Ectodermal cell (in vitro differentiated cells): ENCODE data around the gene CHST3.

ENCODE experiments used
- H3K27ac ChIP-seq: 2 replicates; pipeline ENCODE4 v1.7.0; 2013; ENCODE audit warnings: mild to moderate bottlenecking, low read depth, low read length; ENCODE audit not compliant: insufficient read depth, poor library complexity, severe bottlenecking
- H3K27me3 ChIP-seq: 2 replicates; pipeline ENCODE4 v1.7.0; 2013; ENCODE audit warnings: mild to moderate bottlenecking, low read length; ENCODE audit not compliant: insufficient read depth, control insufficient read depth, poor library complexity, severe bottlenecking
- H3K36me3 ChIP-seq: one replicate; pipeline ENCODE4 v1.7.0; 2013; ENCODE audit warnings: low read length; ENCODE audit not compliant: control insufficient read depth, insufficient read depth
- H3K4me1 ChIP-seq: one replicate; pipeline ENCODE4 v1.7.0; 2013; ENCODE audit warnings: low read length; ENCODE audit not compliant: control insufficient read depth, insufficient read depth
- H3K4me3 ChIP-seq: 2 replicates; pipeline ENCODE4 v1.7.0; 2013; ENCODE audit warnings: low read depth, low read length, control low read depth; ENCODE audit not compliant: insufficient read depth
- H3K9me3 ChIP-seq: 2 replicates; pipeline ENCODE4 v1.7.0; 2013; ENCODE audit warnings: mild to moderate bottlenecking, low read length, moderate library complexity; ENCODE audit not compliant: control insufficient read depth
- WGBS, 2 experiments: methylation state at CpG; one replicate each; pipeline ENCODE4 v1.1.7; 2013; ENCODE audit warnings: missing lambda C conversion rate in 2 of 2; 5-methylcytosine and 5-hydroxymethylcytosine counted together

CHST3 gene

DNA sequence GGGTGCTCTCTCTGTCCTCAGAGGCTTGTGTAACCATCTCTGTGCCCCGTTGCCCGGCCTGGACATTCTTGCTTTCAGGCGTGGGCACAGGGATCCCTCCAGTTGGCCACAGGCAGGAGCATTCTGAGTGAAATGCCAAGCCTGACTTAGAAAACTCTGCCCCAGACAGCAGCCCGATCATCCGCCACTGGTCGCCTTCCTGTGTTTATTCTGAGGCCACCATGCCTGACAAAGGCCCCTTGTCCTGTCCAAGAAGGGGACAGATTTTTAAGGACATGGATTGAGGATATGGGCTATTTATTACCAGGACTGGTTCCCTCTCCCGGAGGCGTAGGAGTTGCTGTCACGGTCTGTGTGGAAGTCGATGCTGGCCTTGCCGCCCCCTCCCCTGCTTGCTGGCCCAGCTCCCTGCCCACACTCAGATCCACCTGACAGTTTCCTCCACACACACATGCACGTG lies 69.9 kb downstream of the CHST3 start:
- H3K27me3 ChIP-seq = no peaks in the 10 kb centered on the region
- H3K36me3 ChIP-seq = no peaks in the 10 kb centered on the region
- H3K27ac ChIP-seq = no peak overlapping the region
- WGBS, 2 experiments = 88 to 92% methylated on average over 12 of the region's 12 CpGs
- H3K4me1 ChIP-seq = peaks cover 17% of the 10 kb centered on the region
- H3K9me3 ChIP-seq = no peaks in the 10 kb centered on the region
- H3K4me3 ChIP-seq = no peak overlapping the region

DNA sequence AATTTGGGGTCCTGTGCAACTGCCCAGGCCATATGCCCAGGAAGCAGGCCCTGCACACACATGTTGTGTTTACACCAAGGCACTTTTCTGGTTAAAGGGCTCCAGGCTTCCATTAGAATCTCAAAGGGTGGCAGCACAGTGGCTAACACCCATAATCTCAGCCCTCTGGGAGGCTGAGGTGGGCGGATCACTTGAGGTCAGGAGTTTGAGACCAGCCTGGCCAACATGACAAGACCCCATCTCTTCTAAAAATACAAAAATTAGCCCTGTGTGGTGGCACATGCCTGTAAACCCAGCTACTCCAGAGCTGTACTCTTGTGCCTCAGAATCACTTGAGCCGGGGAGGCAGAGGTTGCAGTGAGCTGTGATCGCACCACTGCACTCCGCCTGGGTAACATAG lies 70.6 kb downstream of the CHST3 start:
- no peak overlapping the region for H3K4me3 ChIP-seq
- no peaks in the 10 kb centered on the region for H3K27me3 ChIP-seq
- 92 to 94% methylated on average over 4 of the region's 4 CpGs for WGBS, 2 experiments
- peaks cover 23% of the 10 kb centered on the region for H3K4me1 ChIP-seq
- H3K9me3 ChIP-seq = no peaks in the 10 kb centered on the region
- no peak overlapping the region for H3K27ac ChIP-seq
- H3K36me3 ChIP-seq = no peaks in the 10 kb centered on the region

DNA sequence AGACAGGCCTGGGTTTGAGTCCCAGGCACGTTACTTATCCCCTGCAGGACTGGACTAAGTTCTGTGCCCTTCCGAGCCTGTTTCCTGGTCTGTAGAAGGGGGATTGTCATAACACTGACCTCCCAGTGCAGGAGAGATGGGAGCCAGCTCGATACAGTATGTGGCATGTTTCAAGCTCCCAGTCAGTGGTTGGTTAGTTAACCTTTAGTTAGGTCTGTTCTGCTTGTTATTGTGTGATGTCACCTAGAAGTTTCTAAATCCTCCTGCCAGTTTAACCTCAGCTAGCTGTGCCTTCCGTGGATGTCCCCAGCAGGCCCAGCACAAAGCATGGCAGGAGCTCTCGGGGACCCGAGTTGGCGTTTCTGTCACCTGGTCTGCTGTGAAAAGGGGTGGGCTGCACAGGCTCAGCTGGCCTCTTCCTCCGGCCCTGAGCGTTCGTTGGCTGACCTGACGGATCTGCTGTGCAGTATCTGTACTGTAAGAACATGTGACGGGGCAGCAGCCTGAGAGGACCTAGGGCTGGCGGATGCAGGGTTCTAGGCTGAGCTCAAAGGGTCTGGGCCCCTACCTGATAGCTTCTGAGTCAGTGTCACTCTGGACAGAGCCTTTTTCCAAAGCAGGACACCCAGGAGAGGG lies 71.2 kb downstream of the CHST3 start:
- no peak overlapping the region for H3K27ac ChIP-seq
- no peaks in the 10 kb centered on the region for H3K27me3 ChIP-seq
- WGBS, 2 experiments = 89 to 93% methylated on average over 13 of the region's 13 CpGs
- H3K4me3 ChIP-seq = no peak overlapping the region
- H3K4me1 ChIP-seq = peaks cover 23% of the 10 kb centered on the region
- no peaks in the 10 kb centered on the region for H3K36me3 ChIP-seq
- no peaks in the 10 kb centered on the region for H3K9me3 ChIP-seq

DNA sequence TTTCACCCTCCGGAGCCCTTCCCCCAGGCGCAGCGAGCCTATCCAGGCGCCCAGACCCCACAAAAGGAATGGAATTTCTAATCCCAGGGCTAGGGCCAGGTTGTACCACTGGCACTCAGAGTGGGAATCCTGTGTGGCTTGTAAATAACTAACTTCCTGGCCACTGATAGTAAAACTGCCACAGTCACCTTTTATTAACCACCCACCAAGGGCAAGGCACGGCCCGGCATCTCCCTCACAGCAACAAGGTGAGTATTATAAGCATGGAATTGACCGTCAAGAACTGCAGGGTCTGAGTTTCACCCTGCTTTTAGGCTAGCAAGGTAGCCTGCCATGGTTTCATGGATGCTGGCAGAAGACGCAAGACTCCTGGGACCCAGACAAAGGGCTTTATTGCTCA lies 73.1 kb downstream of the CHST3 start:
- Histone ChIP-seq H3K27ac (no peak overlapping the region), H3K4me3 (no peak overlapping the region), H3K9me3 (no peaks in the 10 kb centered on the region), H3K27me3 (no peaks in the 10 kb centered on the region), H3K36me3 (no peaks in the 10 kb centered on the region), H3K4me1 (peaks cover 18% of the 10 kb centered on the region)
- 91 to 92% methylated on average over 8 of the region's 8 CpGs for WGBS, 2 experiments

DNA sequence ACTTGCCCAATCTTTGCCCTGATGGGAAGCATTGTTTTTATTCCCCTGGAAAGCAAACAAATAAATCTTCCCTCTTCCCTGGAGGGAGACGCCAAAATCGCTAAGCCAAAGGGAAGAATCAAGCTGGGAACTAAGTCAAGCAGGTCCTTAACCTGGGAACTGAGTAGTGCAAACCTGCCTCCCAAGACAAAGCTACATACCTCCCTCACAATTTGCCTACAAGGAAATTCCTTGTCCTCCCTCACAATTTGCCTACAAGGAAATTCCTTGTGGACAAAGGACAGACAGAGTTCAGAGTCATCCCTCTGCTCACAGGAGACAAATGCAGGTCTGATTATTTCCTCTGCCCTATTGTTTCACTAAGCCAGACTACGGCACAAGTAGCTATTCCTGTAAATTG lies 73.6 kb downstream of the CHST3 start:
- WGBS, 2 experiments = 49 to 60% methylated on average over 3 of the region's 3 CpGs
- H3K4me3 ChIP-seq = no peak overlapping the region
- peaks cover 18% of the 10 kb centered on the region for H3K4me1 ChIP-seq
- no peak overlapping the region for H3K27ac ChIP-seq
- no peaks in the 10 kb centered on the region for H3K27me3 ChIP-seq
- H3K9me3 ChIP-seq = no peaks in the 10 kb centered on the region
- H3K36me3 ChIP-seq = no peaks in the 10 kb centered on the region

DNA sequence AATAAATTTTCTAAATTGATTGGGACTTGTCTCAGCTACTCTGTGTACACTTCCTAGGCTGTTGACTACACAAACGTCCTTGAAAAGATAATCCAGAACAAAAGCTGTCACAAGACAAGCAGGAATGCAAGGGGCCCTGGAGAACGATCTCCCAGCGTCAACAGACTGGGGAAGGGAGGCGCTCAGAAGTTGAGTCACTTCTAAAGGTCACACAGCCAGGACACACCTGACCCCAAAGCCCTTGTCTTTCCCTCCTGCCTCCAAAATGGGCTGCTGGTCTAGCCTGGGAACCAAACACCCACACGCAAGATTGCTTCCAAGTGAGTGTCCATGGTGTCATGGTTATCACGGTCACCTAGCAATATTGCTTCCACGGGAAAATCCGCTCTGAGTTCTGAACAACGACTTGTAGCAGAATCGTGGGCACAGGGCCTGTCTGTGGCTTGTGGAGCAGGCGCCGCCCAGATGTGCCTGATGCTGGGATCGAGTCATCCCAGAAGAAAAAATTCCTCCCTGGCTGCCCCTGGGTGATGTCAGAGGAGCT lies 74.3 kb downstream of the CHST3 start:
- no peaks in the 10 kb centered on the region for H3K9me3 ChIP-seq
- no peaks in the 10 kb centered on the region for H3K27me3 ChIP-seq
- H3K27ac ChIP-seq = no peak overlapping the region
- 87 to 89% methylated on average over 13 of the region's 13 CpGs for WGBS, 2 experiments
- no peaks in the 10 kb centered on the region for H3K36me3 ChIP-seq
- no peak overlapping the region for H3K4me3 ChIP-seq
- H3K4me1 ChIP-seq = peaks cover 18% of the 10 kb centered on the region

DNA sequence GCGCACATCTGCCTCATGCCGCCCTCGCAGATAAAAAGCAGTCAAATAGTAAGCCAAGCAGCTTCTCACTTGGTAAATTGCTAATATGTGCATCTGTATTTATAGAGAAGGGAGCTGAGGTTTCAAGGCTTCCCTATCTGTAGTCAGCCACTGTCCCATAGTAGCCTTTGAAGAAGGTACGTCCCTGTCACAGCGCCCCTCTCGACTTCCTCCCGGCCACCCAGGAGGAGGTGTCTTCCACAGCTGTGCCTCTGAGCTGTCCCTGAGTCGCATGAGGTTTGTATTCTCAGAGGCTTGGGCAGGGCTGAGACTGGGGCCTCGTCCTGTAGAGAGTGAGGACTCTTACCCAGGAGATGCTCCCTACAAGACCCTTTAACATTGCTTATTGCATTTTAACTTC lies 75.2 kb downstream of the CHST3 start:
- WGBS, 2 experiments = 66 to 67% methylated on average over 9 of the region's 9 CpGs
- Histone ChIP-seq H3K36me3 (no peaks in the 10 kb centered on the region), H3K4me3 (no peak overlapping the region)

DNA sequence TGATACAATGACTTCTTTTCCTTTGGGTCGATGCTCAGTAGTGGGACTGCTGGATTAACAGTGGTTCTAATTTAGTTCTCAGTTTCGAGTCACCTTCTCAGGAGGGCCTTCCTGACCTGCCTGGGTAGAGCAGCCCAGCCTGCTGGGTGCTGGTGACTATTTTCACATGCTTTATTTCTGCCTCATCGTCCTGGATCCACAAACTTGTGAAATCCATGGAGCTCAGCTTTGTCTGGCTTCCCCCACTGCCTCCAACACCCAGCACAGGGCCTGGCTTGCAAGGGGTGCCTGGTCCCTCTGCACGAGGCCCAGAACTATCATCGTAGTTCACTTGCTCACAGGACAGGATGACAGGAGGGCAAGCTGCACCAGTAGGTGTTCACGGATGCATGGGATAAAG lies 77.3 kb downstream of the CHST3 start:
- 86 to 89% methylated on average over 6 of the region's 6 CpGs for WGBS, 2 experiments
- Histone ChIP-seq H3K27ac (no peak overlapping the region), H3K4me3 (no peak overlapping the region), H3K36me3 (no peaks in the 10 kb centered on the region), H3K4me1 (peaks cover 15% of the 10 kb centered on the region), H3K27me3 (no peaks in the 10 kb centered on the region), H3K9me3 (no peaks in the 10 kb centered on the region)

More for the DNA sequence above, 75.2 kb downstream of the CHST3 start:
- Histone ChIP-seq H3K27me3 (no peaks in the 10 kb centered on the region), H3K4me1 (peaks cover 18% of the 10 kb centered on the region), H3K27ac (no peak overlapping the region), H3K9me3 (no peaks in the 10 kb centered on the region)

DNA sequence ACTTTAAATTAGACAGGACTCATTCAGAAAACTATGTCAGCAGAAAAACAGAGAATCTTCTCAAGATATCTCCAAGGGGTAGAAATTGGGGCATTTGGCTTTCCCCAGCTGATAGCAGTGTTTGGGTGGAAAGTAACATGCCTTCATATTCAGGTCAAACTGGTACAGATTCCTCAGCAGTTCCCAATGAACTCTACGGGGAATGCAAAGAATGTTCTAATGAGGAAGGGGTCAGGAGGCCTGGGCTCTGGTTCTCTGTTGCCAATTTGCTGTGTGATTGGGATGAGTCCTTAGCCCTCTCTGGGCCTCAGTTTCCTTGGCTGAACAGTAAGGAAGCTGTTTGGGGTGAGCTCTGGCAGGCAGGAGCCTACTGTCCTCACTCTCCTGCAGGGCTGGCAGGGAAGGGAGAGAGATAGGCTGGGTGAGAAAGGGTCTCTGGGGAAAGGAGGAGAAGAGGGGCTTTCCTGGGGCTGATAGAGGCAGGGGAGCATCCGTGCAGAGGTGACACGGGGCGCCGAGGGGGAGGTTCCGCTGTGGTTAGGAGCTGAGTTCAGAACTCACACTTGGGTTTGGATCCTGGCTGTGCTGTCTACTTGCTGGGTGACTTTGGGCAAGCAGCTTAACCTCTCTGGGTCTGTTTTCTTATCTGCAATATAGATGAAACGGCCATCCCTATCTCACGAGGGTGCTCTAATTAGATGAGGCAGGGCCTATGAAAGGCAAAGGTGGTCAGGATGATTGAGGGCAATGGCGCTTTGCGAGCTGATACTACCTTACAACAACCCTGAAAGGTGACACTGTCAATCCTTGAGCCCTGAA lies 79.0 kb downstream of the CHST3 start:
- H3K27ac ChIP-seq = no peak overlapping the region
- WGBS, 2 experiments = 91 to 92% methylated on average over 10 of the region's 10 CpGs
- H3K4me3 ChIP-seq = no peak overlapping the region
- no peaks in the 10 kb centered on the region for H3K27me3 ChIP-seq
- H3K9me3 ChIP-seq = no peaks in the 10 kb centered on the region
- H3K4me1 ChIP-seq = peaks cover 11% of the 10 kb centered on the region
- no peaks in the 10 kb centered on the region for H3K36me3 ChIP-seq

DNA sequence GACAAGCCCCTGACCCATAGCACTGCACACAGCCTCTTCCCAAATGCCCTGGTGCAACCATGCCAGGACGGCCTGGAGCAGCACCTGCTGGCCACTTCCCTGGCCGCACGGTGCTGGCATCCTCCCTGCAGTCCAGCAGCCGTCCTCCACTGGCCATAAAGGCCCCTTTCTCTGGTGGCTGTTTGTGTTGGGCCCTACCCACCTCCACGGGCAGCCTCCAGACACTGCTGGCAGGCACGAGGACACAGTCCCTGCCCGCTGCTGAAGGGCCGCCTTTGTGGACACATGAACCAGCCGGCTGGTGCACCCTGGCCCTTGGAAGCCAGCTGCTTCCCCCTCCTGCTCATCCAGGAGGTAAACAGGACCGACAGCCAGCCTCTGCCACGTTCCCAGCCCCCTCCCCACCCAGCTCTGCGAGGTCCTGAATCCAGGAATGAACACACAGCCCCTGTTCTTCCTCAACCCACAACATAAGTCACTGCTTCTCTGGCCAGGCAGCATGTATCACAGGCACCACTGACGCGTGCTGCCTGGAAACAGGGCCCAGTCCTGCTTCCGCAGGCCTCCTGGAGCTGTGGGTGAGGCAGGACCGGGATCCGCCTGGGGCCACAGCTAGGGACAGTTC lies 80.3 kb downstream of the CHST3 start:
- Histone ChIP-seq H3K9me3 (no peaks in the 10 kb centered on the region), H3K27ac (no peak overlapping the region), H3K4me1 (peaks cover under 1% of the 10 kb centered on the region), H3K36me3 (no peaks in the 10 kb centered on the region), H3K27me3 (no peaks in the 10 kb centered on the region), H3K4me3 (no peak overlapping the region)
- WGBS, 2 experiments = 80 to 82% methylated on average over 17 of the region's 17 CpGs
